Measurements from ENCODE around the gene PZP. TPM values are rescaled to one million over a fixed set of nuclear protein-coding genes. Genes with fewer than 3 reads are reported as not detected.
"Not testable (repeated sequence)": the region's sequence is repeated elsewhere in the genome, so short reads cannot be mapped to it uniquely, and the experiment has no call there.

Gene PZP
- total and polyA plus RNA-seq, 2 donors from 2014 or later, result 0.31 TPM; not detected in 1

DNA sequence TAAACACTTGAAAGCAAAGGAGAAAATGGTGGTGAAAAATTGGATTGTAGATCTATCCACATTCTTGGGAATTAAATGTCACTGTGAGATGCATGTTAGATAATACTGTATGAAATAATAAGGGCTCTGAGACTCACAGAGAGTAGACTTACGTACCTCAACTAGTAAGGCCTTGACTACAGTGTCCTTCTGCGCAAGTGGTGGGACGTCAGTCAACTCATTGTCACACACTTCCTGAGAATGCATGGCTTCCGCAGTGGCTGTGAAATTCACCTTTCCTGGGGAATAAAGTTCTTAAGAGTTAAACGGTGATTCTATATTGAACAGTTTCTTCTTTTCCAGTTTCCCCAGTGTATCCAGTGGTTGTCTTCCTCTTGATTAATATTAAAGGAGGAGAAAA, 32.6 kb upstream of the PZP start:
- no peaks in the 10 kb centered on the region for H3K9me3 ChIP-seq (ENCODE audit: control insufficient read depth in 2 of 3, insufficient read depth in 1 of 3, low read length in 3 of 3)
- intact Hi-C loops (cut with DNase I), result no loop called here
- no peak overlapping the region for H3K9ac ChIP-seq (ENCODE audit: low read length in 3 of 3)
- DNase-seq (no peak), FAIRE-seq (no peak)
- no peaks in the 10 kb centered on the region for H3K27me3 ChIP-seq (ENCODE audit: control insufficient read depth, insufficient read depth, low read length)
- peak overlapping the region in 2 of 3 donors; percentile 40 to 45 for H3K4me3 ChIP-seq (ENCODE audit: low read length in 3 of 3)
- H3K4me1 ChIP-seq (ENCODE audit: control insufficient read depth in 2 of 3, insufficient read depth in 2 of 3, low read depth in 1 of 3, low read length in 3 of 3), result no peaks in the 10 kb centered on the region
- H3K27ac ChIP-seq (ENCODE audit: low read depth in 2 of 2, low read length in 2 of 2), result no peak overlapping the region
- H3K36me3 ChIP-seq (ENCODE audit: control insufficient read depth in 2 of 3, insufficient read depth in 3 of 3, low read length in 3 of 3), result no peaks in the 10 kb centered on the region
- TF ChIP-seq CTCF (IDR thresholded peaks at IDR 0.05; ENCODE audit: borderline replicate concordance, extremely low read depth, insufficient read depth), result no peak

GRCh38 chr12:9240004-9240635, 31.9 kb upstream of the PZP start:
- H3K27ac ChIP-seq (ENCODE audit: low read depth in 2 of 2, low read length in 2 of 2); intact Hi-C loops (cut with DNase I); H3K9me3 ChIP-seq (ENCODE audit: control insufficient read depth in 2 of 3, insufficient read depth in 1 of 3, low read length in 3 of 3); H3K36me3 ChIP-seq (ENCODE audit: control insufficient read depth in 2 of 3, insufficient read depth in 3 of 3, low read length in 3 of 3); H3K4me1 ChIP-seq (ENCODE audit: control insufficient read depth in 2 of 3, insufficient read depth in 2 of 3, low read depth in 1 of 3, low read length in 3 of 3); FAIRE-seq; H3K27me3 ChIP-seq (ENCODE audit: control insufficient read depth, insufficient read depth, low read length): not testable (repeated sequence)
- H3K4me3 ChIP-seq (ENCODE audit: low read length in 3 of 3), result peak overlapping the region; percentile 22 to 45 (median 40)
- H3K9ac ChIP-seq (ENCODE audit: low read length in 3 of 3), result peak overlapping the region in 1 of 3 donors; percentile 24
- DNase-seq, result peak in 3 of 5 donors; percentile 16 to 66 (median 26)

DNA sequence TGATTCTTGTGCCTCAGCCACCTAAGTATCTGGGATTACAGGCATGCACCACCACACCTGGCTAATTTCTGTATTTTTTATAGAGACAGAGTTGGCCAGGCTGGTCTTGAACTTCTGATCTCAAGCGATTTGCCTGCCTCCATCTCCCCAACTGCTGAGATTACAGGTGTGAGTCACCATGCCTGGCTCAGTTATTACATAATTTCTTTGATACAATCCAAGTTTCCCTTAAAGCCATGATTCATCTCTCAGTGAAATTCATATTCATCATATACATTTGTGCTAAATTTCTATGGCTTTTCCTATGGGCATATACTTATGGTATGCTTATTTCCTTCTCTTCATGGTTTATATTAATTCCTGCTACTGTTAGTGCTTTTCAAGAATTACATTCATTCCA, 29.1 kb upstream of the PZP start:
- no peak for TF ChIP-seq CTCF (IDR thresholded peaks at IDR 0.05; ENCODE audit: borderline replicate concordance, extremely low read depth, insufficient read depth)
- FAIRE-seq, result no peak
- no peaks in the 10 kb centered on the region for H3K9me3 ChIP-seq (ENCODE audit: control insufficient read depth in 2 of 3, insufficient read depth in 1 of 3, low read length in 3 of 3)
- no peak overlapping the region for H3K27ac ChIP-seq (ENCODE audit: low read depth in 2 of 2, low read length in 2 of 2)
- H3K4me1 ChIP-seq (ENCODE audit: control insufficient read depth in 2 of 3, insufficient read depth in 2 of 3, low read depth in 1 of 3, low read length in 3 of 3), result no peaks in the 10 kb centered on the region
- H3K27me3 ChIP-seq (ENCODE audit: control insufficient read depth, insufficient read depth, low read length), result no peaks in the 10 kb centered on the region
- no peak overlapping the region for H3K4me3 ChIP-seq (ENCODE audit: low read length in 3 of 3)
- H3K36me3 ChIP-seq (ENCODE audit: control insufficient read depth in 2 of 3, insufficient read depth in 3 of 3, low read length in 3 of 3), result no peaks in the 10 kb centered on the region
- DNase-seq, result no peak
- no peak overlapping the region for H3K9ac ChIP-seq (ENCODE audit: low read length in 3 of 3)
- intact Hi-C loops (cut with DNase I), result no loop called here

DNA sequence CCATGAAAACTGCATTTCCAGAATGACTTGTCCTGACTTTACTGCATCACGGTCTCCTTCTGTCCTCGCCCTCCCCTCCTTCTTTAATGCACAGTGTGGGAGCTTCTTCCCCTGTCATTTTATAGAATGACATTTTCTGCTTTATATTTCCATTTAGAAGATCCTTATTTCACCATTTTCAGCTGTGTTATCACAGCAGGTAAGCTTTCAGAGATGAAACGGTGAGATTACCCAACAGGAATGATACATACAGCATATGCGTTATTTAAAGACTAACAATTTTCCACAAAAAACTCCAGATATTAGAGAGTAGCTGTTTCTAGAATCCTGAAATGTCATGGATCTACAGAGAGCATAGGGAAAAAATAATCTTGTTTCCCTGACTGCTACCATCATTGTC, 27.3 kb upstream of the PZP start:
- Histone ChIP-seq H3K4me1 (ENCODE audit: control insufficient read depth in 2 of 3, insufficient read depth in 2 of 3, low read depth in 1 of 3, low read length in 3 of 3) (no peaks in the 10 kb centered on the region), H3K27ac (ENCODE audit: low read depth in 2 of 2, low read length in 2 of 2) (no peak overlapping the region), H3K9me3 (ENCODE audit: control insufficient read depth in 2 of 3, insufficient read depth in 1 of 3, low read length in 3 of 3) (no peaks in the 10 kb centered on the region), H3K27me3 (ENCODE audit: control insufficient read depth, insufficient read depth, low read length) (no peaks in the 10 kb centered on the region), H3K9ac (ENCODE audit: low read length in 3 of 3) (no peak overlapping the region), H3K4me3 (ENCODE audit: low read length in 3 of 3) (no peak overlapping the region), H3K36me3 (ENCODE audit: control insufficient read depth in 2 of 3, insufficient read depth in 3 of 3, low read length in 3 of 3) (no peaks in the 10 kb centered on the region)
- DNase-seq (no peak), FAIRE-seq (no peak)
- TF ChIP-seq CTCF (IDR thresholded peaks at IDR 0.05; ENCODE audit: borderline replicate concordance, extremely low read depth, insufficient read depth), result no peak
- intact Hi-C loops (cut with DNase I), result no loop called here

Measured in kidney (tissue), 14 donors.